Raji (cell line): ENCODE results near the gene PTPN4.

Experiments used
- POLR2A ChIP-seq: IDR thresholded peaks from 2 replicates; pipeline ENCODE4 v1.6.1; 2011; ENCODE audit warnings: low read depth, low read length, control low read depth; ENCODE audit not compliant: insufficient read depth

Gene PTPN4

GRCh38 chr2:119759451-119760236 is at the start of gene PTPN4:
Gene PTPN4, plus strand, starts transcription at chr2:119759922. Its CDS starts 49,932 bp downstream, at chr2:119809854.
- peak; percentile 96 for TF ChIP-seq POLR2A

- no peak for TF ChIP-seq POLR2A
Observed at GRCh38 chr2:119710281-119710680, 49.4 kb upstream of the PTPN4 start.

- no peak for TF ChIP-seq POLR2A
Observed at GRCh38 chr2:119711352-119711751, 48.4 kb upstream of the PTPN4 start.

GRCh38 chr2:119712571-119712970 is 47.2 kb upstream of the PTPN4 start:
- TF ChIP-seq POLR2A, result no peak

GRCh38 chr2:119713819-119714490 is 45.8 kb upstream of the PTPN4 start:
- TF ChIP-seq POLR2A, result no peak

- TF ChIP-seq POLR2A, result no peak
Observed at GRCh38 chr2:119715409-119716283, 44.1 kb upstream of the PTPN4 start.

GRCh38 chr2:119716284-119716672 is 43.4 kb upstream of the PTPN4 start:
- no peak for TF ChIP-seq POLR2A

GRCh38 chr2:119718501-119719260 is 41.0 kb upstream of the PTPN4 start:
- no peak for TF ChIP-seq POLR2A

- TF ChIP-seq POLR2A, result no peak
Observed at GRCh38 chr2:119719261-119719627, 40.5 kb upstream of the PTPN4 start.

- no peak for TF ChIP-seq POLR2A
Observed at GRCh38 chr2:119721043-119721442, 38.7 kb upstream of the PTPN4 start.

- no peak for TF ChIP-seq POLR2A
Observed at GRCh38 chr2:119721462-119721861, 38.3 kb upstream of the PTPN4 start.

- TF ChIP-seq POLR2A, result no peak
Observed at GRCh38 chr2:119721904-119722303, 37.8 kb upstream of the PTPN4 start.

- TF ChIP-seq POLR2A, result no peak
Observed at GRCh38 chr2:119723186-119723585, 36.5 kb upstream of the PTPN4 start.

- no peak for TF ChIP-seq POLR2A
Observed at GRCh38 chr2:119723784-119724467, 35.8 kb upstream of the PTPN4 start.
